GM12892 (cell line): ENCODE data around the gene TIMM23B.
"Not testable (repeated sequence)": the region's sequence is repeated elsewhere in the genome, so short reads cannot be mapped to it uniquely, and the experiment has no call there.

Experiments
- POLR2A ChIP-seq: IDR thresholded peaks from 2 replicates; pipeline ENCODE4 v1.6.1; 2011; ENCODE audit warnings: low read depth, low read length, control low read depth
- POLR2AphosphoS5 ChIP-seq: IDR thresholded peaks from 2 replicates; pipeline ENCODE4 v1.6.1; 2011; ENCODE audit warnings: low read depth, low read length, control low read depth
- TAF1 ChIP-seq: IDR thresholded peaks from 2 replicates; pipeline ENCODE4 v1.6.1; 2011; ENCODE audit warnings: low read depth, mild to moderate bottlenecking, control low read depth, low read length, borderline replicate concordance

- not testable (repeated sequence) for TF ChIP-seq POLR2A, TAF1, POLR2AphosphoS5
Measured at GRCh38 chr10:49943607-49944006, 1.8 kb downstream of the TIMM23B start.
